B cell (primary cell): Measurements from ENCODE around the gene SLC66A1.

ENCODE experiments used
- CTCF ChIP-seq: fragments of 200-600 bp; IDR thresholded peaks from one replicate; pipeline ENCODE4 v1.8.0; 2022; ENCODE audit warnings: antibody characterized with exemption, mild to moderate bottlenecking
- EZH2 ChIP-seq: IDR thresholded peaks from 2 replicates; pipeline ENCODE4 v1.6.1; 2012; ENCODE audit warnings: borderline replicate concordance, low read depth, mild to moderate bottlenecking, moderate library complexity, low read length; ENCODE audit not compliant: insufficient read depth, poor library complexity, severe bottlenecking

DNA sequence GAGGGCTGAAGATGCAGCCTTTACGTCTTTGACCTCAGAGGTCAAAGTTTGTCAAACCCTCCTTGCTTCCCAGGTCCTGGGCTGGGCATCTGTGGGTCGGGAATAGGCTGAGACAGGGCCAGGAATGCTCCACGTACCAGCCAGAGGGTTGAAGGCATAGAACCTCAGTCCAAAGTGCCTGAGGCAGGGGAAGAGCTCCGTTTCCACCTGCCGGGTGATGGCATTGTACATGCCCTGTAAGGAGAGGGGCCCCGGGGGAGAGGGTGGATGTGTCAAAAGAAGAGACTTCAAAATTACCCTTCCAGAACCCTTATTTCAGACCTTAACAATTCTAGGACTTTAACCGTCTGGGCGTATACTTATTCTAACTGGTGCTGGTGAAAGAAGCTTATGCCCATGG, 27.2 kb upstream of the SLC66A1 start:
- TF ChIP-seq CTCF: no peak
- TF ChIP-seq EZH2: no peak
